ENCODE data around the gene PRKG1.

GRCh38 chr10:52143338-52143737 is 1069.1 kb downstream of the PRKG1 start:
- TF ChIP-seq, protein P1, sequence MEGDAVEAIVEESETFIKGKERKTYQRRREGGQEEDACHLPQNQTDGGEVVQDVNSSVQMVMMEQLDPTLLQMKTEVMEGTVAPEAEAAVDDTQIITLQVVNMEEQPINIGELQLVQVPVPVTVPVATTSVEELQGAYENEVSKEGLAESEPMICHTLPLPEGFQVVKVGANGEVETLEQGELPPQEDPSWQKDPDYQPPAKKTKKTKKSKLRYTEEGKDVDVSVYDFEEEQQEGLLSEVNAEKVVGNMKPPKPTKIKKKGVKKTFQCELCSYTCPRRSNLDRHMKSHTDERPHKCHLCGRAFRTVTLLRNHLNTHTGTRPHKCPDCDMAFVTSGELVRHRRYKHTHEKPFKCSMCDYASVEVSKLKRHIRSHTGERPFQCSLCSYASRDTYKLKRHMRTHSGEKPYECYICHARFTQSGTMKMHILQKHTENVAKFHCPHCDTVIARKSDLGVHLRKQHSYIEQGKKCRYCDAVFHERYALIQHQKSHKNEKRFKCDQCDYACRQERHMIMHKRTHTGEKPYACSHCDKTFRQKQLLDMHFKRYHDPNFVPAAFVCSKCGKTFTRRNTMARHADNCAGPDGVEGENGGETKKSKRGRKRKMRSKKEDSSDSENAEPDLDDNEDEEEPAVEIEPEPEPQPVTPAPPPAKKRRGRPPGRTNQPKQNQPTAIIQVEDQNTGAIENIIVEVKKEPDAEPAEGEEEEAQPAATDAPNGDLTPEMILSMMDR (IDR thresholded peaks at IDR 0.05) = no peak
- TF ChIP-seq EZH2 (IDR thresholded peaks at IDR 0.05; ENCODE audit: borderline replicate concordance, insufficient read depth, low read depth, low read length, poor library complexity, severe bottlenecking) = no peak

Measured in B cell (primary cell).